HepG2 (cell line): ENCODE measurements around the gene ANO6.

Experiments used
- CTCF ChIP-seq: sonication (generic); formaldehyde crosslinking; IDR thresholded peaks from 2 replicates; pipeline ENCODE4 v1.5.0; 2020; ENCODE audit warnings: mild to moderate bottlenecking, missing genetic modification reagents, moderate library complexity
- DBP ChIP-seq: sonication (generic); formaldehyde crosslinking; IDR thresholded peaks from 2 replicates; pipeline ENCODE4 v1.4.0; 2020; ENCODE audit warnings: missing genetic modification reagents; ENCODE audit errors: not compliant biosample characterization
- GFI1 ChIP-seq: sonication (generic); formaldehyde crosslinking; IDR thresholded peaks from 2 replicates; pipeline ENCODE4 v1.5.0; 2020; ENCODE audit warnings: missing genetic modification reagents, mild to moderate bottlenecking, borderline replicate concordance
- MYC ChIP-seq: sonication (generic); formaldehyde crosslinking; IDR thresholded peaks from 2 replicates; pipeline ENCODE4 v1.9.0; 2021; ENCODE audit warnings: missing genetic modification reagents, borderline replicate concordance
- SIN3A ChIP-seq: IDR thresholded peaks from 2 replicates; pipeline ENCODE4 v1.6.1; 2011; ENCODE audit warnings: low read depth, mild to moderate bottlenecking, control low read depth, low read length, borderline replicate concordance
- TARDBP ChIP-seq: sonication (generic); formaldehyde crosslinking; IDR thresholded peaks from 2 replicates; pipeline ENCODE4 v1.8.0; 2022; ENCODE audit warnings: mild to moderate bottlenecking, missing genetic modification reagents
- TOPORS ChIP-seq: sonication (generic); formaldehyde crosslinking; IDR thresholded peaks from 2 replicates; pipeline ENCODE4 v1.8.0; 2023; ENCODE audit warnings: mild to moderate bottlenecking, missing genetic modification reagents
- USF2 ChIP-seq, 2 experiments: sonication (generic) in 1 of 2; formaldehyde crosslinking in 1 of 2; IDR thresholded peaks; 2 replicates each; pipeline versions ENCODE4 v1.5.1 to v1.6.1; 2011 to 2020; ENCODE audit warnings: borderline replicate concordance in 1 of 2, low read depth in 1 of 2, low read length in 1 of 2, mild to moderate bottlenecking in 1 of 2, missing genetic modification reagents in 1 of 2, moderate library complexity in 1 of 2
- ZBTB8A ChIP-seq: sonication (generic); formaldehyde crosslinking; IDR thresholded peaks from 2 replicates; pipeline ENCODE4 v1.4.0; 2020; ENCODE audit warnings: mild to moderate bottlenecking, low read depth, missing genetic modification reagents, borderline replicate concordance

GRCh38 chr12:45292486-45293195, 76.7 kb downstream of the ANO6 start:
- TF ChIP-seq CTCF (CRISPR knock-in tag) (no peak), TOPORS (CRISPR knock-in tag) (no peak), ZBTB8A (CRISPR knock-in tag) (no peak), SIN3A (no peak), GFI1 (CRISPR knock-in tag) (no peak), TARDBP (no peak), MYC (CRISPR knock-in tag) (no peak), USF2 (IDR thresholded peaks at IDR 0.05; ENCODE audit: low read depth, low read length) (no peak), USF2 (CRISPR knock-in tag; IDR thresholded peaks at IDR 0.05; ENCODE audit: borderline replicate concordance) (no peak), DBP (no peak)
